ENCODE data around the gene ABCC5. TPM values are rescaled to one million over a fixed set of nuclear protein-coding genes. Genes with fewer than 3 reads are reported as not detected.

Gene ABCC5
- total and polyA plus RNA-seq, 2 donors from 2014 or later = 31.9 to 39.3 TPM

DNA sequence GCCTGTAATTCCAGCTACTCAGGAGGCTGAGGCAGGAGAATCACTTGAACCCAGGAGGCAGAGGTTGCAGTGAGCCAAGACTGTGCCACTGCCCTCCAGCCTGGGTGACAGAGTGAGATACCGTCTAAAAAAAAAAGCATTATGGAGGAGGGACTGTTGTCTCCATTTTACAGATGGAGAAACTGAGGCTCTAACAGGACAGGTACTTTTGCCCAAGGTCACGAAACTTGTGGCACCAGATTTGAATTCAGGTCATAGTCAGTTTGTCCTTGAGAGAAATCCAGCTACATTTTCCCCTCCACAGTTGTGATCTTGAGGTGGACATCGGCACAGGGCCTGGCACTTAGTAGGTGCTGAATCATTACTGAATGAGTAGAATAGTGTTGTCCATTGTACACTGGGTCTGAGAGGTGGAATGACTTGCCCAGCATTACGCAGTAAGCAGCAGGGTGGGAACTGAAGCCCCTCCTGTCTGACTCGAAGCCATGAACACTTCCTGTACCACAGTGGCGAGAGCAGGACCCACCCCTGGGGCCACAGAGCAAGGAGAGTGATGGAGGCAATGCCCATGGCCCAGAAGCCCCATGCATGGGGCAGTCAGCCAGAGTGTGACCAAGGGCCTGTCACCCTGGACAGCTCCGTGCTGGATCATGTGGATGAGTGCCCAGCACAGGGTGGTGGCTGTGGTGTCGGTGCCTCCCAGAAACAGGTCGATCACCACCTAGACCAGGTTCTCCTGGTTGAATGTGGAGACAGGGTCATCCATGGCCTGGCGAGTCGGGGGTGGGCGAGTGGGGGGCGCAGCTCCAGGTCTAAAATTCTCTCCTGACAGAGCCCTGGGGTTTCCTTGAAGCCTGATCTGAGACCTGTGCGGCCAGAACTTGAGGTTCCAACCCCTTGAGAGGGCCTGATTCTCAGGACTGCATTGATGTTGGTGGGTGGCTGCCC, 112.6 kb downstream of the ABCC5 start:
- no peak overlapping the region for H3K27ac ChIP-seq (ENCODE audit: low read depth in 2 of 2, low read length in 2 of 2)
- H3K27me3 ChIP-seq (ENCODE audit: control insufficient read depth, insufficient read depth, low read length) = no peaks in the 10 kb centered on the region
- DNase-seq (no peak), FAIRE-seq (no peak)
- intact Hi-C loops (cut with DNase I) = no loop called here
- TF ChIP-seq, protein P1, sequence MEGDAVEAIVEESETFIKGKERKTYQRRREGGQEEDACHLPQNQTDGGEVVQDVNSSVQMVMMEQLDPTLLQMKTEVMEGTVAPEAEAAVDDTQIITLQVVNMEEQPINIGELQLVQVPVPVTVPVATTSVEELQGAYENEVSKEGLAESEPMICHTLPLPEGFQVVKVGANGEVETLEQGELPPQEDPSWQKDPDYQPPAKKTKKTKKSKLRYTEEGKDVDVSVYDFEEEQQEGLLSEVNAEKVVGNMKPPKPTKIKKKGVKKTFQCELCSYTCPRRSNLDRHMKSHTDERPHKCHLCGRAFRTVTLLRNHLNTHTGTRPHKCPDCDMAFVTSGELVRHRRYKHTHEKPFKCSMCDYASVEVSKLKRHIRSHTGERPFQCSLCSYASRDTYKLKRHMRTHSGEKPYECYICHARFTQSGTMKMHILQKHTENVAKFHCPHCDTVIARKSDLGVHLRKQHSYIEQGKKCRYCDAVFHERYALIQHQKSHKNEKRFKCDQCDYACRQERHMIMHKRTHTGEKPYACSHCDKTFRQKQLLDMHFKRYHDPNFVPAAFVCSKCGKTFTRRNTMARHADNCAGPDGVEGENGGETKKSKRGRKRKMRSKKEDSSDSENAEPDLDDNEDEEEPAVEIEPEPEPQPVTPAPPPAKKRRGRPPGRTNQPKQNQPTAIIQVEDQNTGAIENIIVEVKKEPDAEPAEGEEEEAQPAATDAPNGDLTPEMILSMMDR (IDR thresholded peaks at IDR 0.05; ENCODE audit: borderline replicate concordance, extremely low read depth, insufficient read depth) = no peak
- no peak overlapping the region for H3K4me3 ChIP-seq (ENCODE audit: low read length in 3 of 3)
- H3K9ac ChIP-seq (ENCODE audit: low read length in 3 of 3) = no peak overlapping the region
- H3K4me1 ChIP-seq (ENCODE audit: control insufficient read depth in 2 of 3, insufficient read depth in 2 of 3, low read depth in 1 of 3, low read length in 3 of 3) = no peaks in the 10 kb centered on the region
- no peaks in the 10 kb centered on the region for H3K36me3 ChIP-seq (ENCODE audit: control insufficient read depth in 2 of 3, insufficient read depth in 3 of 3, low read length in 3 of 3)
- H3K9me3 ChIP-seq (ENCODE audit: control insufficient read depth in 2 of 3, insufficient read depth in 1 of 3, low read length in 3 of 3) = no peaks in the 10 kb centered on the region

DNA sequence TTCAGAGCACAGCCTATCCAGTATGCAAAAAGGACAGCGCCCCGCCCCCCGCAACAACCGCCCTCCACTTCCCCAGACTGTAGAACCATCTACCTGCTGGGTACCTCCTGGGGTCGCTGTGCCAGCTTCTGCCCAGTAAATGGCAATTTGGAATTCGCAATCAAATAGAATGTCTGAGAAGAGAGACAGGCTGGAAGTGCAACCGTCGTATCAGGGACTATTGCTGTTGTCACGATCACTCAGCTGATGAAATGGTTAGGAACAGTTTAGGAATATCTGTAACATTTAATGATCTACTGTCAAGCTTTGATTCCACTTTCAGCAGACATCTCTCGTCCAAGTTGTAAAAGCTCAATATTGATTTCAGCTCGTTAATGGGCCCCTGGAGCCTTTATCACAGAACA, 119.7 kb downstream of the ABCC5 start:
- Histone ChIP-seq H3K27me3 (ENCODE audit: control insufficient read depth, insufficient read depth, low read length) (no peaks in the 10 kb centered on the region), H3K27ac (ENCODE audit: low read depth in 2 of 2, low read length in 2 of 2) (no peak overlapping the region), H3K9me3 (ENCODE audit: control insufficient read depth in 2 of 3, insufficient read depth in 1 of 3, low read length in 3 of 3) (no peaks in the 10 kb centered on the region), H3K36me3 (ENCODE audit: control insufficient read depth in 2 of 3, insufficient read depth in 3 of 3, low read length in 3 of 3) (no peaks in the 10 kb centered on the region), H3K9ac (ENCODE audit: low read length in 3 of 3) (no peak overlapping the region), H3K4me3 (ENCODE audit: low read length in 3 of 3) (no peak overlapping the region), H3K4me1 (ENCODE audit: control insufficient read depth in 2 of 3, insufficient read depth in 2 of 3, low read depth in 1 of 3, low read length in 3 of 3) (no peaks in the 10 kb centered on the region)
- intact Hi-C loops (cut with DNase I) = loop anchor here (10.0 kb wide), 1 partner anchor 117 kb away; the partner anchor contains the start of gene ABCC5
- DNase-seq = no peak
- no peak for FAIRE-seq
- TF ChIP-seq, protein P1 (IDR thresholded peaks at IDR 0.05; ENCODE audit: borderline replicate concordance, extremely low read depth, insufficient read depth) = no peak

DNA sequence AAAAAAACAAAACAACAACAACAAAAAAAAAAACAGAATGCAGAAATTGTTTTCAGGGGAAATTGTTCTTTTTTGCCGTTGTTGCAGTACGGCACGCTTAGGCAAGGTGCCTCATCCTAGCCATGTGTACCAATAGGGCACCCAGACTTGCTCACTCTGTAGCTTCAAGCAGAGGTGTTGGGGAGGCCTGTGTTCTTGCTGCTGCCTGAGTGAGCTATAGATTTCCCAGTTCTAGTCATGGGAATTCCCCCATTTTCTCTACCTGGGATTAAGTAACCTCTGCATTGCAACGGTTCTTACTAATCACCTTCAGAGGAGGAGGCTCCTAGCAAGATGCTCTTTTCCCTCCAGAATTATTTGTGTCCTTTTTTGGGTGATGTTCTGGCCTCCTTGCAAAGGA, 120.1 kb downstream of the ABCC5 start:
- FAIRE-seq (no peak), DNase-seq (no peak)
- no peaks in the 10 kb centered on the region for H3K36me3 ChIP-seq (ENCODE audit: control insufficient read depth in 2 of 3, insufficient read depth in 3 of 3, low read length in 3 of 3)
- H3K9ac ChIP-seq (ENCODE audit: low read length in 3 of 3) = no peak overlapping the region
- H3K9me3 ChIP-seq (ENCODE audit: control insufficient read depth in 2 of 3, insufficient read depth in 1 of 3, low read length in 3 of 3) = no peaks in the 10 kb centered on the region
- H3K4me3 ChIP-seq (ENCODE audit: low read length in 3 of 3) = no peak overlapping the region
- no peaks in the 10 kb centered on the region for H3K4me1 ChIP-seq (ENCODE audit: control insufficient read depth in 2 of 3, insufficient read depth in 2 of 3, low read depth in 1 of 3, low read length in 3 of 3)
- intact Hi-C loops (cut with DNase I) = loop anchor here (10.0 kb wide), 1 partner anchor 117 kb away; the partner anchor contains the start of gene ABCC5
- no peak overlapping the region for H3K27ac ChIP-seq (ENCODE audit: low read depth in 2 of 2, low read length in 2 of 2)
- H3K27me3 ChIP-seq (ENCODE audit: control insufficient read depth, insufficient read depth, low read length) = no peaks in the 10 kb centered on the region
- TF ChIP-seq, protein P1 (IDR thresholded peaks at IDR 0.05; ENCODE audit: borderline replicate concordance, extremely low read depth, insufficient read depth) = no peak

Measured in kidney (tissue), 14 donors.